Measurements from ENCODE around the gene NUP107.
"Not testable (repeated sequence)": the region's sequence is repeated elsewhere in the genome, so short reads cannot be mapped to it uniquely, and the experiment has no call there.

Gene NUP107

DNA sequence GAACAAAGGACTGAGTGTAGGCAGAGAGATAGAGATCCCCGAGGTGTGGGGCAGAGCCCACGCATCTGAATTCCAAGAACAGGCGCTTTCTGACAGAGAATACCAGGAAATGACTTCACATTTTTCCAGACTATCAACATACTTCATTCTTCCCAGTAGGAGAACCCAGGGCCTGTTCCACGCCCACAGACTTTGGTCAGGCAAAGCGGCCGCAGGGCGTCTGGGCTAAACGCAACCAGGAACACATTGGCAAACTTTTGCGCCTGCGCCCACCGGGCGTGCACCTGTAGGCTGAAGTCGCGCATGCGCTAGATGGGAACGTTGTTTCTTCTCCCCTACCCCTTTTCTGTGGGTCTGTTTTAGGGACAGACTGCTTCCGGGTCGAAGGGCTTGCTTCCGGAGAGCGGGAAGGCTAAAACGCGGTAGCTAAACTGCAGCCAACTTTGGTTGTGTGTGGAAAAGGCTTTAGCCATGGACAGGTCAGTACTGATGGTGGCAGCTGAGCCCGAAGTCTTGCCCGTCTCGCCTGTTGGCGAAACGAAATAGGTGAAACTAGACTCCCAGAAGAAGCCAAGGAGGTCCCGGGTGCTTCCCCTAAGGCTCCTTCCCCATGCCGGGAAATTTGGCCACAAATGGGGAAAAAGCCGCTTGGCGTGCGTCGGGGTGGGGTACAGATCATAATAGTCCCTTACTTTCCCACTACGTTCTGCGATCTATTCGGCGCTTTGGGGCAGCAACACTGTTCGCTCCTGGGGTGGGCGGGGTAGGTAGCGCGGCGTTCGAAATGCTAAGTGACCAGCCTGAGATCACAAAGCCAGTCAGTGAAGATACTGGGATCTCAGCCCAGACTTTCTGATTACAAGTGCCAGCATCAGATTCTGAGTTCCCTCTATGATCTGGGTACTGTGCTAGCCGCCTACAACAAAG is at the start of gene NUP107:
NUP107 (plus strand) TSS at position 384 of the 927 bp plus-strand sequence; CDS start at position 472, 88 bp downstream.
- peak; percentile 97 for DNase-seq

DNA sequence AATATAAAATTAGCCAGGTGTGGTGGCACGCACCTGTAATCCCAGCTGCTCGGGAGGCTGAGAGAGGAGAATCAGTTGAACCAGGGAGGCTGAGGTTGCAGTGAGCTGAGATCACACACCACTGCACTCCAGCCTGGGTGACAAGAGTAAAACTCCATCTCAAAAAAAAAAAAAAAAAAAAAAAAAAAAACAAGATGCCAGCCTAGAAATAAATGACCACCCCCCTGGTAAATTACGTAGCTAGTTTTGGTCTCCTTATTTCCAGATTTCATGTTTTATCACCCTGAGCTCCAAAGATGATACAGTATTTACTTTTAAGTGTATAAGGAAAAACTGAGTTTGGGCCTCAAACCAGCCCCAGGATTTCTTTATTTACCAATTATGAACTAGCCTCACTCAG is 49.3 kb upstream of the NUP107 start:
- DNase-seq: not testable (repeated sequence)

DNA sequence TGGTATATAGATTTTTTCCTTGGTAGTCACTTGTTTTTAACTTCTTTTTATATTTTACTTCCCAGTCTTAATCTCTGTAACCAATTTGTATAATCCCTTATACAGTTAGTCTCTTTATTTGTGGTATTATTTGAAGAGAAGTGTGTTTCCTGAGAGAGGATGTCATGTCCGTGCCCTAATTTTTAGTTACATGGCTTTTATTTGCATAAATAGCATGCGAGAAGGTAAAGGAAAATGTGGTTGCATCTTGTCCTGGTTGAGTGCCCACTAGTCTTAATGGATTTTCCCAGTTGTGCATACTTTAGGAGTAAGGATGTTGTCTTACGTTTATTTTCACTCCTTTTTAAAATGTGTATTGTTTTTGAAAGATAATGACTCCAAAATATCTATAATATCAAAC is 48.6 kb upstream of the NUP107 start:
- DNase-seq: no peak

DNA sequence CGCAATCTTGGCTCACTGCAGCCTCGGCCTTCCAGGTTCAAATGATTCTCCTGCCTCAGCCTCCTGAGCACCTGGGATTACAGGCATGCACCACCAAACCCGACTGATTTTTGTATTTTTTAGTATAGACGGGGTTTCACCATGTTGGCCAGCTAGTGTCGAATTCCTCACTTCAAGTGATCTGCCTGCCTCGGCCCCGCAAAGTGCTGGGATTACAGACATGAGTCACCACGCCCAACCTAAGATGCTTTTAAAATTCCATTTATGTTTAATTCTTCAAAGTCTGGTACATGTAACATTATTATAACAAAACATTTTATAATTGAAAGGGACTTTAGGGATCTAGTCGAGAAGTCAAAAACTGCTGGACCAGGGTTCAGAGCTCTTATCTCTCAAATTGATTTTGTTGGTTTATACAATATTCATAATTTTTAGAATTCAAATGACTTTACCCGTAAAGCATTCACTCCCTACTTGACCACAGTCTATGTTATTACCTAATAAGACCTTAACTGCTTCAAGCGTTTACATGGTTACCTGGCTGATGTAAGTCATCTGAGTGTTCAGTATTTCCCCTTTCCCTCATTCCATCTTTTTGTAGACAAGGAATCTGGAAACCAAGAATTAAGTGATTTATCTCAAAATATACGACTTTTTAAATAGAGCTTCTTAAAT is 47.9 kb upstream of the NUP107 start:
- no peak for DNase-seq

DNA sequence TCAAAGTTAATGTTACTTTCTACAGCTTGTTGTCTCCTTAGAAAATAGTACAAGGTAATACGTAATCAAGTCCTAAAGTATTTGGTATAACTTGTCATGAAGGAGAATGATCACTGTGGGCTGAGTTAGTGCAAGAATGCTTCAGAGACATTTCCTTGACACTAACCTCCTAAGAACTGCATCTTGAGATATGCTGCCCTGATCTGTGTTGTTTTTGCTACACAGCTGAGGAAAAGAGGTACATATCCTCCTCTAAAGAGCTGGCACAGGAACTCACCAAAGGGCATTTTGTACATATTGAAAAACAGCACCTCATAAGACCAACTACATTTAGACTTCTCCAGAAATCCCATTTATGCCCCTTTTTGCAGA is 47.4 kb upstream of the NUP107 start:
- no peak for DNase-seq

DNA sequence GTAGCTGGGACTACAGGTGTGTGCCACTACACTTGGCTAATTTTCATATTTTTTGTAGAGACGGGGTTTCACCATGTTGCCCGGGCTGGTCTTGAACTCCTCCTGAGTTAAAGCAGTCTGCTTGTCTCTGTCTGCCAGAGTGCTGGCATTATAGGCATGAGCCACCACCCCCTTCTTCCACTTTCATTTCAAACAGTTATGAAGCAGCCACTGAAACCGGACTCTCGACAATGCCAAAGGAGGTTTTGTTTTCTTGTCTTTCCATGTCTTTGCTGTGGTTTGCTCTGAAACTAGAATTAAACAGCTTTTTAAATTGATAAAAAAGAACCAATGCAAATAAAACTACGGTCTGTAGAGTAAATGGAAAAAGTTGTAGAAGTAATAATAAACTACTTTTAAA is 45.6 kb upstream of the NUP107 start:
- no peak for DNase-seq

DNA sequence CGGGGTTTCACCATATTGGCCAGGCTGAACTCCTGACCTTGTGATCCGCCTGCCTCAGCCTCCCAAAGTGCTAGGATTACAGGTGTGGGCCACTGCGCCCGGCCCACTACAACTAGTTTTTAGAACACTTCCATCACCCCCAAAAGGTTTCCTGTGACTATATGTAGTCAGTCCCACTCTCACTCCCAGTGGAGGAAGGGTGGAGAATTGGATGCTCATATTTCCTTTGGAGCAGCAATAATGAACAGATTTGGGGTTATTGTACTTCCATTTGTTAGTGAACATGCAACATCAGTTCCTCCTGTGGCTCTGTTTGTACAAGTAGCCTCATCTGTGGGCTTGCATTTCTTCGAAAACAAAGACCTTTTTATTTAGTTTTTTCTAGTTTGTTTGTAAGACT is 40.3 kb upstream of the NUP107 start:
- DNase-seq: no peak

DNA sequence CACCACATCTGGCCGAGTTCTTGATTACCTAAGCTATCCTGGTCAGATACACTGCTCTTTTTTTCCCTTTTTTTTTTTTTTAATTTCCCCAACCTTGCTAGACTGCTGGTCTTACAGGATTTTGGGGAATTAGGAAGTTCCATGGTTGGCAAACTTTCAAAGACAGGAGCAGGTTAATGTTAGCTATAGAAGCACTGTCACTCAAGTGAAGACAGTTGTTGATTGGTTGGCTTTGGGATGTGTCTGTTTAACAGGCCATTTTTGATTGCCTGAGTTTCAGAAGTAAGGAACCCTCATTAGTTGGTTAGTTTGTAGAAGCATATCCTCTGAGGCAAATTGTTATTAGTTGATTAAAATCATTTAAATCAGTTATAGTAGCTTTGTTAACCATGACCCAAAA is 39.3 kb upstream of the NUP107 start:
- DNase-seq: no peak

DNA sequence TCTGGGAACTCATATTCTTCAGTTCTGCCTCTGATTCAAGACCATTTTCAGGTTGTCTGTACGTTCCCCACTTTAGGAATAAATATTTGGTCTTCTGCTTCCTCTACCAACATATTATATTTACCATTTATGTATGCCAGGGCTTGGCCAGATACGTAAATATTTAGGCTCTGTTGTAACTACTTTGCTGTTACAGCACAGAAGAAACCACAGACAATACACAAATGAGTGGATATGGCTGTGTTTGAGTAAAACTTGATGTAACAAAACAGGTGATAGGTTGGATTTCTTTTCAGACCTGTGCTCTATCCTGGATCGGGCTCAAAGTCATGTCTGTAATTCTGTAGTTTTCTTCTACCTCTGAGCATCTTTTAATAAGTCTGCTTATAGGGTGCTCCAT is 38.6 kb upstream of the NUP107 start:
- DNase-seq: no peak

DNA sequence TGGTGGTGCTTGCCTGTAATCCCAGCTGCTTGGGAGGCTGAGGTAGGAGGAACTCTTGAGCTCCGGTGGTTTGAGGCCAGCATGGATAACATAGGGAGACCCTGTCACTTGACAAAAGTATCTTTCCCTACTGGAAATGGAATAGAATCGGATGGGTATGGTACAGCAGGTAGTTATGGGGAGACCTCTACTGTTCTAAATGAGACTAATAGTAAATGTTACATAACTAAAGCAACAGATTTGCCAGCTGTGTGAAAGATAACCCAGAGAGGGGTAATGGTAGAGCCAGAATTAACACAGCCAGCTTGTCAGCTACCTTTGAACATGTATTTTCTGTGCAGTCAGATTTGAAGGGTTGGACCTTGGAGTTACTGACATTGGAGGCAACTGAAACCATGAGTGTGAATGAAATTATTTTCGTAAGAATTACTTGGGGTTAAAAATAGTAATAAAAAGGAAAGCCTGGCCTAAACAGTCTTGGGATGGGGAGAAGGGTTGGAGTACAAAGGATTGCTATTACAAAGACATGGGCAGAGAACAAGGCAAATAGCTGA is 21.7 kb upstream of the NUP107 start:
- DNase-seq: no peak

DNA sequence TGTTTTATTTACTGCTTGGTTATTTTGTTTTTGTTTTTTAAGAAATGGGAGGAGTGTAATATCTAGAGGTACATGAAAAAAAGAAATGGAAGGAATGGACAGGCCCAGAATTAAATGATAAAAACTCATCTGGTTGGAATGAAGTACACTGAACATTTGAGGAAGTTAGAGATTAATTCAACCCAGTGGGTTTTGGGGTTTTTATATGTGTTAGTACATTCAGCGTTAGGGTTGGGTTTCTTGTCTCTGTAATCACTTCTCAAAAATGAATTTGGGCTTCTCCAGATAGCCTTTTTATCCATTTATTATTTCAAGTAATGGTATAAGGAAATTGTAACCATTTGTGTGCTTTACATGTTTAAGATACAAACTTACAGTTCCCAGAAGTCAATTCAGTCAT is 19.5 kb upstream of the NUP107 start:
- no peak for DNase-seq

DNA sequence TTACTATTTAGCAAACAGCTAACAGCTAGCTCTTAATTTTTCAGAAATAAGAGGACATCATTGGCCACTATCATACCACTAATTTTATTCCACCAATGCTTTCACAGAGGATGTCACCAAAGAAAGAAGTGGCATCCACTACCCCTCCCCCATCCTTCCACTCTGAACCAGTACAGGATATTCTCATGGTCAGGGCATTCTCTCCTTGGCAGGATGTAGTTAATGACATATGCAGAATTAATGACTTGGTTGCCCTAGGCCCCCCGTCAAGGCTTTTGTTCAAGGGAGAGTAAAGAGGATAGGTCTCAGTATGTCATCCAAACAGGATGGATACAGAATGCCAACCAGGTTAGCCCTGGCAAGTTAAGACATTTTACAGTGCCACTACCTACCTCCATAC is 18.9 kb upstream of the NUP107 start:
- no peak for DNase-seq

DNA sequence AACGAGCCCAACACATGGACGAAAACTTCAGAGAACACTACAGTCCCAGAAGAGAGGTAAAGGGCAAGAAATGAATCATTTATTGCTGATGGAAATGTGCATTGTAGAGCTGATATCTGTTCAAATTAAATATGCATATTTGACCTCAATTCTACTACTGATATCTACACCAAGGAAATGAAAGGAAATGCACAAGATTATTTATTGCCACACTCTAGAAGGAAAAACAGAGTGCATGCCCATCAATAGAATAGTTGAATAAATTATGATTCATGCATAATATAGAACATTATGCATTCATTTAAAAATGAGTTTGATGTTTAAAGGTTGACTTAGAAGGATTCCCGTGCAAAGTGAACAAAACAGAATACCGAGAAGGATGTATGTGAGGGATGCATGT is 15.6 kb upstream of the NUP107 start:
- no peak for DNase-seq

DNA sequence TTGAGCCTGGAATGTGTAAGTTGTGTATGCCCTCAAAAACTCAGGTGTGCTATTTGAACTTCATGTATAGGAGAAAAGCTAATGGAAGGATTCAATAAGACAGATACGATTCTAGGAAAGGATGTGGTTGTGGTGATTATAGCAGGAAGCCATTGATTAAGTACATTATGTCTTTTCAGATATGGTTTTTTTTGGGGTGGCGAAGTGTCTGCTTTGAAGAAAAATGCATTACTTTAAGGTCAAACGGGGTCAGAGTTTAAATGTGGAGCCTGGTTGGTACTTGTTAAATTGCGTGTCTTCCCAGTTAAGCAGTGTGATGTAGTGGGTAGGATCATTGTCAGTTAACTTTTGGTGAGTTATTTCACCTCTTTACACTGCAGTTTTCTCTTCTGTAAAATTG is 13.0 kb upstream of the NUP107 start:
- DNase-seq: no peak

DNA sequence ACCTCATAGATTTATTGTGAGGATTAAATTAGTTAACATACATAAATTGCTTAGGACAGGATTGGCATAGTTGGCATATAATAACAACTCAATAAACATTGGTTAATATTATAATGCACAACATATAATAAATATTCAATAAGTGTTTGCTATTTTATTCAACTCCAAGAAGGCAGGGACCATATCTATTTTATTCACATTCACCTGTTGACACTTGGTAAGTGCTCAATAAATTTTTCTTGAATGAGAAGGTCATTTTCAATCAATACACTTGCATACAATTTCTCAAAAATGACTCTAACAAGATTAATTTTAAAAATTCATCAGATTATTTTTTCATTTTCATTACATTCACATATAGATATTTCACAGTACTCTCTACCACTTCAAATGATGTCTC is 12.4 kb upstream of the NUP107 start:
- no peak for DNase-seq

DNA sequence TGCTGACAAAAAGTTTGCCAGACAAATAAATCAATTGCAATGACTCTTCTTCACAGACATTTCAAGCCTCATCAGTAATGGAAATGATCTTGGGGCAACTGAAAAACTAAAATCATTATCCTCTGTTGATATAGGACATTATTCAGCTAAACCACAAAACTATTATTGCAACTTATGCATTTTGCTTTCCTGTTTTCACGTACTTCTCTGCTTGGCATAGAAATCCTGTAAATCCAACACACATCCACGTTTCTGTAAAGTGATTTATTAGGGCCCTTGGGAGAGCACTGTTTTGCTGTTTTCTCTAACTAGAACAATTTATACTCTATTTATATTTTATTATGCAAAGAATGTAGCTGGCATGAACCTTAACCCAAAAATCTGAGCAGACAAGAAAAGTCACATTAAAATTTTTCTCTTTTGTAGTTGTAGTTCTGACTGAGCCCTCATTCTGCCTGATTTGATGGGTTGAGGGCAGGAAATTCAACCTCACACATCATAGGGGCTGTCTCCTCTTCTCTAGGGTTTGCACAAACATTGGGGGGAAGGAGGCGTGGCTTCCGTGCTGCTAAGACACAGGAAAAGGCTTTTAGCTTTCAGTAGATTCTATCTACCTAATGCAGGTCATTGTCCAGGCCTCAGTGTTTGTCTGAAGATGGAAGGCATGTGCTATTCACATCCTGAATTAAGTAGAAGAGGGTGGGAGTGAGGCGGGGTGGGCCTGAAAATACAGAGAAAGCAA is 11.5 kb upstream of the NUP107 start:
- no peak for DNase-seq

DNA sequence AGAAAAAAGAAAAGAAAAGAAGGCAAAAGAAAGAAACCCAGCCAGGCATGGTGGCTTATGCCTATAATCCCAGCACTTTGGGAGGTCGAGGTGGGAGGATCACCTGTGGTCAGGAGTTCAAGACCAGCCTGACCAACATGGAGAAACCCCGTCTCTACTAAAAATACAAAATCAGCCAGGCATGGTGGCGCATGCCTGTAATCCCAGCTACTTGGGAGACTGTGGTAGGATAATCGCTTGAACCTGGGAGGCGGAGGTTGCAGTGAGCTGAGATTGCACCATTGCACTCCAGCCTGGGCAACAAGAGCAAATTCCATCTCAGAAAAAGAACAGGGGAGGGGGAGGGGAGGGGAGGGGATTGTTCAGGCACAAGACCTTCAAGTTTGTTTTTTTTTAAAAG is 9.9 kb upstream of the NUP107 start:
- not testable (repeated sequence) for DNase-seq

DNA sequence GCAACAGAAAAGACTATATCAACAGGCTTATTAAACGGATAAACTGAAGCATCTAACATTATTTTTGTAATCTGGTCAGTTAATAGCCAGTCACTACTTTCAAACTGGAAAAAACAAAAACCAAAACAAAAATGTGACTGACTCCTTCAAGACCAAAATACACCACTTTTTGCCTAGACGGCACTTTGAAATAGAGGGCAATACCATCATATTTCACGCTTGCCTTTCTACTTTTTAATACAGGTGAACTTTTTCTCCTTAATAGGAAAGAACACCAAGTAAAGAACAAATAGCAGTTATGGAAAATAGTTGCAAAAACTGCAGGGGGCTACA is 550 bp upstream of the NUP107 start:
- DNase-seq: no peak

DNA sequence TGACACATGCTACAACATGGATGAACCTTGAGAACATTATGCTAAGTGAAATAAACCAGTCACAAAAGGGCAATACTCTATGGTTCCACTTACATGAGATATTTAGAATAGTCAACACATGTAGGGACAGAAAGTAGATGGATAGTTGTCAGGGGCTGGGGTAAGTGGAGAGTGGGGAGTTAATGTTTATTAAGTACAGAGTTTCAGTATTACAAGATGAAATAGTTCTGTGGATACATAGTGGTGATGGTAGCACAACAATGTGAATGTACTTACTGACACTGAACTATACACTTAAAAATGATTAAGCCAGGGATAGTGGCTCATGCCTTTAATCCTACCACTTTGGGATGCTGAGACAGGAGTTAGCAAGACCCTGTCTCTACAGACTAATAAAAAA is 8.7 kb downstream of the NUP107 start:
- no peak for DNase-seq

DNA sequence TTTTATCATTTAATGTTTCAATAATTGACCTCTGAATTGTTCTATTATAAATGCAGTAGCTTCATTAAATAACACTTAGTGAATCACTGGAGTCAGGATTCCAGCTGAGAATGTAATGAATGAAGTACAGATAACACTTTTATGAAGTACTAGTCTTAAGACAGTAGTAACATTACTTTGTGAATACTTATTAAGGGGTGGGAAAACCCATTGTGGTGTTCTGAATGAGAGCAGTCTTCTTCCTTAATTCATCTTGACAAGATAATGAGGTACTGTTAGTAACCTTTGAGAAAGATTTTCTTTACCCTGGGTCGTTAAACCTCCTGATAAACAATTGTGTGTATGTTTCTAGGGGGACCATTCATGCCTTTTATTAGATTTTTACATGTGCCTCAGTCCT is 12.7 kb downstream of the NUP107 start:
- DNase-seq: no peak

DNA sequence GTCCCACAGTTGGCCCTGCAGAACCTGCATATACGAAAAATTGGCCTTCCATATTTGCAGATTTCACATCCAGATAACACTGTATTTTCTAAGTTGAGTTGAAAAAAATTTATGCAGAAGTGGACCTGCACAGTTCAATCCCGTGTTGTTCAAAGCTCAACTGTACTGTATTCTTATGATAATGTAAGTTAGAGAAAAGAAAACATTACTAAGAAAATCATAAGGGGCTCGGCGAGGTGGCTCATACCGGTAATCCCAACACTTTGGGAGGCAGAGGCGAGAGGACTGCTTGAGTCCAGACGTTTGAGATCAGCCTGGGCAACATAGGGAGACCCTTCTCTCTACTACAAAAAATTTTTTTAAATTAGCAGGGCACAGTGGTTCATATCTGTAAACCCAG is 41.0 kb downstream of the NUP107 start:
- DNase-seq: no peak

DNA sequence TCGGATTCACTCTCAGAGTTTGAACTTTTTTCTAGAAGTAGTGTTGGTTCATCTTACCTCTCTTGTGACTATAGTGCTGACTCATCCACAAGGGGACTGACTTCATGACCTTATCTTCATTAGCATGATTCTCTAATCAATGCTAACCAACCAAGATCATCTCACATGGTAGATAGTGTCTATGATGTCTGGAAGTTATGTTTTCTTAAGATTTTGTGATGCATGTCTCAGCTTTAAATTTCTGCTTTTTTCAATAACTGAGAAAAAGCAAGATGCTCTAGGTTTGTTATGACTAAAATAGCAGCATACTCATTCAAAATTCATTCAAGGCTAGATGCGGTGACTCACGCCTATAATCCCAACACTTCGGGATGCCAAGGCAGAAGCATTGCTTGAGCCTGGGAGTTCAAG is 46.9 kb downstream of the NUP107 start:
- DNase-seq: no peak

DNA sequence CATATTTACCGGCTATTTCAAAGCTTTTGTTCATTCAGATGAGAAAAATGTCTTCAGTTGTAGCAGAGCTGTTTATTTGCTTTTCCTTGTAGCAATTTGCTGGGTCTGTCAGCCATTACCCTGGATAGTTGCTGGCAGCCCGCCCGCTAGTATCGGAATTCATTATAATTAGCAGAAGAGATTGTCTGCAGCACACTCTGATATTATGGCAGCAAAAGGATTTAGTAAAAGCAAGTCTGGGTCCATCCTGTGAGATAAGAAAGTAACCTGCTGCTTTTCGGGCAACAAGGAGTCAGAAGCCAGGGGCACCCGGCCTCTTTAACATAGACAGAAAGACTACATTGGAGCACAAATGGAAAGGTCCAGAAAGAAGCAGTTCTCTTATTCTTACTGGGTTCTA is 53.1 kb downstream of the NUP107 start:
- DNase-seq: no peak

DNA sequence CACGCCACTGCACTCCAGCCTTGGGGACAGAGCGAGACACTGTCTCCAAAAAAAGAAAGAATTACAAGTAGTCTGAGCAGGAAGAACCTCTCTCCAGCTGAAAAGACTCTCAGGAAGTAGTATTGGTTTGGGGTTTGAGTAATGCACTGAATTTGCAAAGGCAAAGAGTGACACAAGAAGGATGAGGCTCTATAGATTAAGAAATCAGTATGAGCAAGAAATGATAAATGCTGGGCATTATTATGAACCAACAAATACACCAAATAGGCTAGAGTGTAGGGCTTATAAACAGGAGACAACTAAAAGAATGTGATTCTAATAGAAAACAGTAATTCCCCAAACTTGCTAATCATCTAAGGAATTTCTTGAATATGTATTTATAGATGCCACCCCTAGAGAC is 56.6 kb downstream of the NUP107 start:
- DNase-seq: no peak
